Neural cell (in vitro differentiated cells): Measurements from ENCODE around the gene TDRD12. TPM values are rescaled to one million over a fixed set of nuclear protein-coding genes. Genes with fewer than 3 reads are reported as not detected.

Source experiments
- H2AFZ ChIP-seq: fragments of 200-600, 300-800 bp; sonication (generic), shearing (Covaris generic); 2 replicates; pipeline ENCODE4 v1.6.0; 2014; ENCODE audit warnings: low read depth, mild to moderate bottlenecking, antibody characterized with exemption, low read length, moderate library complexity
- H3F3A ChIP-seq: fragments of 200-600 bp; shearing (Covaris generic); 2 replicates; pipeline ENCODE4 v1.6.1; 2016; ENCODE audit warnings: mild to moderate bottlenecking, moderate library complexity, mixed read lengths, antibody characterized with exemption, low read length; ENCODE audit not compliant: insufficient read depth, poor library complexity, severe bottlenecking
- H3K27ac ChIP-seq: fragments of 200-600, 300-800 bp; sonication (generic), shearing (Covaris generic); 2 replicates; pipeline ENCODE4 v1.5.1; 2014; ENCODE audit warnings: mild to moderate bottlenecking, low read length, moderate library complexity
- H3K27me3 ChIP-seq: fragments of 300-800, 200-600 bp; sonication (generic), shearing (Covaris generic); 2 replicates; pipeline ENCODE4 v1.6.0; 2014; ENCODE audit warnings: mild to moderate bottlenecking, low read depth, low read length, moderate library complexity; ENCODE audit not compliant: insufficient read depth
- H3K36me3 ChIP-seq: fragments of 300-800, 200-600 bp; sonication (generic), shearing (Covaris generic); 2 replicates; pipeline ENCODE4 v1.5.1; 2014; ENCODE audit warnings: mild to moderate bottlenecking, antibody characterized with exemption, low read length, moderate library complexity; ENCODE audit not compliant: insufficient read depth
- H3K4me2 ChIP-seq: fragments of 300-800, 200-600 bp; sonication (generic), shearing (Covaris generic); 2 replicates; pipeline ENCODE4 v1.6.0; 2014; ENCODE audit warnings: mild to moderate bottlenecking, low read length
- H3K4me3 ChIP-seq: fragments of 300-800, 200-600 bp; sonication (generic), shearing (Covaris generic); 2 replicates; pipeline ENCODE4 v1.5.1; 2014; ENCODE audit warnings: mild to moderate bottlenecking, low read length, moderate library complexity
- H3K79me2 ChIP-seq: fragments of 200-600 bp; shearing (Covaris generic); replicated peaks from 2 replicates; pipeline ENCODE4 v1.6.0; 2014; ENCODE audit warnings: mild to moderate bottlenecking, low read length, moderate library complexity; ENCODE audit not compliant: insufficient read depth
- H3K9ac ChIP-seq: fragments of 300-800, 200-600 bp; sonication (generic), shearing (Covaris generic); 2 replicates; pipeline ENCODE4 v1.6.1; 2016; ENCODE audit warnings: mild to moderate bottlenecking, low read length, mixed read lengths
- H3K9me2 ChIP-seq: fragments of 200-600 bp; shearing (Covaris generic); 2 replicates; pipeline ENCODE4 v1.6.1; 2016; ENCODE audit warnings: mild to moderate bottlenecking, low read length, mixed read lengths; ENCODE audit not compliant: insufficient read depth
- H3K9me3 ChIP-seq: fragments of 200-600, 300-800 bp; sonication (generic), shearing (Covaris generic); 2 replicates; pipeline ENCODE4 v1.6.1; 2016; ENCODE audit warnings: mild to moderate bottlenecking, mixed run types, low read length, moderate library complexity, mixed read lengths
- H4K20me1 ChIP-seq: fragments of 200-600 bp; shearing (Covaris generic); 2 replicates; pipeline ENCODE4 v1.6.1; 2016; ENCODE audit warnings: mild to moderate bottlenecking, mixed run types; ENCODE audit not compliant: insufficient read depth
- EP300 ChIP-seq: fragments of 450-650 bp; conservative IDR thresholded peaks from 2 replicates; pipeline ENCODE4 v1.6.1; 2014; ENCODE audit warnings: antibody characterized with exemption, mild to moderate bottlenecking, moderate library complexity; ENCODE audit not compliant: poor library complexity, severe bottlenecking
- EZH2 ChIP-seq: fragments of 200-600, 300-800 bp; shearing (Covaris generic), sonication (generic); IDR thresholded peaks from 2 replicates; pipeline ENCODE4 v1.6.1; 2014; ENCODE audit warnings: antibody characterized with exemption, low read length, borderline replicate concordance, mild to moderate bottlenecking; ENCODE audit not compliant: insufficient read depth, poor library complexity, severe bottlenecking
- MXI1 ChIP-seq: fragments of 450-650 bp; conservative IDR thresholded peaks from 2 replicates; pipeline ENCODE4 v1.6.1; 2014; ENCODE audit warnings: antibody characterized with exemption, mild to moderate bottlenecking; ENCODE audit not compliant: poor library complexity, severe bottlenecking
- POLR2AphosphoS5 ChIP-seq: IDR thresholded peaks from 2 replicates; pipeline ENCODE4 v1.6.1; 2012
- RAD21 ChIP-seq: fragments of 450-650 bp; conservative IDR thresholded peaks from 2 replicates; pipeline ENCODE4 v1.6.1; 2014; ENCODE audit warnings: antibody characterized with exemption, mild to moderate bottlenecking, moderate library complexity
- REST ChIP-seq: IDR thresholded peaks from 2 replicates; pipeline ENCODE4 v1.6.1; 2012; ENCODE audit warnings: borderline replicate concordance
- SMC3 ChIP-seq: fragments of 450-650 bp; conservative IDR thresholded peaks from 2 replicates; pipeline ENCODE4 v1.6.1; 2014; ENCODE audit warnings: antibody characterized with exemption, mild to moderate bottlenecking, moderate library complexity; ENCODE audit not compliant: poor library complexity
- TAF1 ChIP-seq: IDR thresholded peaks from 2 replicates; pipeline ENCODE4 v1.6.1; 2012; ENCODE audit warnings: low read depth
- polyA plus RNA-seq: library from polyadenylated mRNA; depleted of rRNA; stranded (reverse); fragments of >200 nt; gene quantifications from 2 replicates; pipeline ENCODE4 v1.2.3, GENCODE V29; 2014
- TF ChIP-seq, protein P1 (sequence below): fragments of 450-650 bp; IDR thresholded peaks from 2 replicates; pipeline ENCODE4 v1.5.1; 2014; ENCODE audit warnings: antibody characterized with exemption, mild to moderate bottlenecking, moderate library complexity; ENCODE audit not compliant: poor library complexity, severe bottlenecking

The TDRD12 gene
- polyA plus RNA-seq, 1 donor from 2014 or later, result 9.2 TPM

DNA sequence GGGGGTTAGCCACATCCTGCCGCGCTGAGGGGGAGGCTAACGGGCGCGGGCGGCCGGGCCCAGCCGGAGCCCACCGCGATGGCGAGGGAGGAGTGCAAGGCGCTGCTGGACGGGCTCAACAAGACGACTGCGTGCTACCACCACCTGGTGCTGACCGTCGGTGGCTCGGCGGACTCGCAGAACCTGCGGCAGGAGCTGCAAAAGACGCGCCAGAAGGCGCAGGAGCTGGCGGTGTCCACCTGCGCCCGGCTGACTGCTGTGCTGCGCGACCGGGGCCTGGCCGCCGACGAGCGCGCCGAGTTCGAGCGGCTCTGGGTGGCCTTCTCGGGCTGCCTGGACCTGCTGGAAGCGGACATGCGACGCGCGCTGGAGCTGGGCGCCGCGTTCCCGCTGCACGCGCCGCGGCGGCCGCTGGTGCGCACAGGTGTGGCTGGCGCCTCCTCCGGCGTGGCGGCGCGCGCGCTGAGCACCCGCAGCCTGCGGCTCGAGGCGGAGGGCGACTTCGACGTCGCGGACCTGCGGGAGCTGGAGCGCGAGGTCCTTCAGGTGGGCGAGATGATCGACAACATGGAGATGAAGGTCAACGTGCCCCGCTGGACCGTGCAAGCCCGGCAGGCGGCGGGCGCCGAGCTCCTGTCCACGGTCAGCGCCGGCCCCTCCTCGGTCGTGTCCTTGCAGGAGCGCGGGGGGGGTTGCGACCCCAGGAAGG is 43.2 kb upstream of the TDRD12 start:
- Histone ChIP-seq H4K20me1 (no peaks in the 10 kb centered on the region), H3K27me3 (peaks cover 27% of the 10 kb centered on the region), H3K9ac (no peak overlapping the region)

GRCh38 chr19:32676895-32677359 is 42.6 kb upstream of the TDRD12 start:
- Histone ChIP-seq H3K9me3 (no peaks in the 10 kb centered on the region), H3K27ac (no peak overlapping the region), H3K36me3 (no peaks in the 10 kb centered on the region), H3K9ac (no peak overlapping the region), H3K27me3 (peaks cover 27% of the 10 kb centered on the region), H3K4me3 (peak overlapping the region; percentile 30), H2AFZ (no peak overlapping the region), H3K4me2 (no peak overlapping the region), H3F3A (no peaks in the 10 kb centered on the region), H3K9me2 (no peaks in the 10 kb centered on the region), H3K79me2 (peaks cover 14% of the 10 kb centered on the region), H4K20me1 (no peaks in the 10 kb centered on the region)
- TF ChIP-seq EP300, result no peak
- TF ChIP-seq MXI1, result no peak
- TF ChIP-seq POLR2AphosphoS5, result no peak
- TF ChIP-seq EZH2, result no peak
- no peak for TF ChIP-seq RAD21
- TF ChIP-seq SMC3, result no peak
- no peak for TF ChIP-seq REST
- TF ChIP-seq, protein P1, sequence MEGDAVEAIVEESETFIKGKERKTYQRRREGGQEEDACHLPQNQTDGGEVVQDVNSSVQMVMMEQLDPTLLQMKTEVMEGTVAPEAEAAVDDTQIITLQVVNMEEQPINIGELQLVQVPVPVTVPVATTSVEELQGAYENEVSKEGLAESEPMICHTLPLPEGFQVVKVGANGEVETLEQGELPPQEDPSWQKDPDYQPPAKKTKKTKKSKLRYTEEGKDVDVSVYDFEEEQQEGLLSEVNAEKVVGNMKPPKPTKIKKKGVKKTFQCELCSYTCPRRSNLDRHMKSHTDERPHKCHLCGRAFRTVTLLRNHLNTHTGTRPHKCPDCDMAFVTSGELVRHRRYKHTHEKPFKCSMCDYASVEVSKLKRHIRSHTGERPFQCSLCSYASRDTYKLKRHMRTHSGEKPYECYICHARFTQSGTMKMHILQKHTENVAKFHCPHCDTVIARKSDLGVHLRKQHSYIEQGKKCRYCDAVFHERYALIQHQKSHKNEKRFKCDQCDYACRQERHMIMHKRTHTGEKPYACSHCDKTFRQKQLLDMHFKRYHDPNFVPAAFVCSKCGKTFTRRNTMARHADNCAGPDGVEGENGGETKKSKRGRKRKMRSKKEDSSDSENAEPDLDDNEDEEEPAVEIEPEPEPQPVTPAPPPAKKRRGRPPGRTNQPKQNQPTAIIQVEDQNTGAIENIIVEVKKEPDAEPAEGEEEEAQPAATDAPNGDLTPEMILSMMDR, result no peak
- no peak for TF ChIP-seq TAF1

More for the DNA sequence above, 43.2 kb upstream of the TDRD12 start:
- Histone ChIP-seq H3K9me2 (no peaks in the 10 kb centered on the region), H3F3A (no peaks in the 10 kb centered on the region), H3K27ac (no peak overlapping the region), H2AFZ (no peak overlapping the region), H3K4me3 (peak overlapping the region; percentile 91), H3K9me3 (no peaks in the 10 kb centered on the region), H3K4me2 (no peak overlapping the region), H3K36me3 (no peaks in the 10 kb centered on the region), H3K79me2 (peaks cover 14% of the 10 kb centered on the region)
- TF ChIP-seq SMC3 (no peak), TAF1 (no peak), EZH2 (peak; percentile 6), POLR2AphosphoS5 (no peak), MXI1 (no peak)
